H7 (cell line): ENCODE results near the gene GALNT8. TPM values are rescaled to one million over a fixed set of nuclear protein-coding genes. Genes with fewer than 3 reads are reported as not detected.

Experiments
- DNase-seq: peaks from one replicate; pipeline ENCODE4 v3.0.0; 2012
- H3K27me3 ChIP-seq: 2 replicates; pipeline ENCODE4 v1.6.0; 2011; ENCODE audit warnings: mild to moderate bottlenecking, low read length; ENCODE audit not compliant: control insufficient read depth, insufficient read depth
- H3K36me3 ChIP-seq: replicated peaks from 2 replicates; pipeline ENCODE4 v1.5.1; 2011; ENCODE audit warnings: low read length; ENCODE audit not compliant: control insufficient read depth, insufficient read depth
- H3K4me3 ChIP-seq: 2 replicates; pipeline ENCODE4 v1.5.1; 2011; ENCODE audit warnings: low read depth, mild to moderate bottlenecking, control low read depth, low read length, moderate library complexity; ENCODE audit not compliant: insufficient read depth
- total RNA-seq: library from RNA; depleted of rRNA; stranded (reverse); fragments of >200 nt; shearing (Covaris generic); gene quantifications from 2 replicates; pipeline ENCODE4 v1.2.3, GENCODE V29; 2014

GALNT8 gene
- total RNA-seq, 1 experiment from 2014 or later, result 2.3 TPM

DNA sequence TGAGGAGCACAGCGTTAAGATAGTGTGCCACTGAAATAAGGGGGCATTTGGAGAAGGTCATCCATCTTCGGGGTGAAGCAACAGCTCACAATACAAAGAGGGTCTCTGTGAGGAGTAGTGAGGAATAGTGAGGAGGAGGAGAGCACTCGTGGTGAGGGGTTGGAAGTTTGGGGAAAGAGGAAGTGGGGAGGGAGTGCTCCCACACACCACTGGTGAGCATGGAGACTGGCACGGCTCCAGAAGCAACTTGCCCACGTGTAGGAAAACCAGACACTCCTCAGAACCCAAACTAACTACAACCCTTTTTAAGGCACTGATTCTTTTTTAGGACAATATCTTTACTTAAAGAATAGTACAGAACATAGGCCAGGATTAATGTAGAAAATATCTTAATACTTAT is 48.9 kb downstream of the GALNT8 start:
- no peaks in the 10 kb centered on the region for H3K27me3 ChIP-seq

DNA sequence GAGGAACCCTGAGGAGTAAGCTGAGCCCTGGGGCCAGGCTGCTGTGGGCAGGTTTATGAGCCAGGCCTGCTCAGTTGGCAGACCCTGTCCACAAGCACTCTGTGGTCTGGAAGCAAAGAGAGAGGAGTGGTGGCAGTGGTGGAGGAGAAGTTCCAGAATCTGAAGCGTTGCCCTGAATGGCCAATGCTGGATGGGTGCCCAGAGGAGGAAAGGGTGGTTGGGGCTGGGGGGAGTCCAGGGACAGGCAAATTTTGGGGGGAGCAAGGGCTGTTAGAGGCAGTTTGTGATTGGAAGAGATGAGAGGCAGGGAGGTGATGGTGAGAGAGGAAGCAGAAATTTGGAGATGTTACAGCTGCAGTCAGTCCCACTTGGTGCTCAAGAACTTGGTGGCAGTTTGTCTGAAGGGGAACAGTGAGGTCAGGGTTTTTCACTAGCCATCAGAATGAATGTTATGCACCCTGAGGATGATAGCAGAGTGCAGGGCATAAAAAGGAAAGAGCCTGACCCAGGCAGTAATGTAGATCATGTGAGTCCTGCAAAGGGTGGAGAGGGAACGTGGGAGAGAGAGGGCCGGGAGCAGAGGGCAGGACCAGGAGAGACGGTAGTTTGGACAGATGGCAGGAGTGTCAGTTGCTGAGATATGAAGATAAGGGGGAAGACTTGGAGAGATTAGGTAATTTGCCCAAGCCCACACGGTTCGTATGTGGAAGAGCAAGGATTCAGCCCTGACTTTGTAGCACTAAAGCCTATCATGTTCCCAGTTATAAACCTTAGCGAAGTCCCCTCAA is 51.2 kb downstream of the GALNT8 start:
- Histone ChIP-seq H3K27me3 (no peaks in the 10 kb centered on the region), H3K4me3 (no peak overlapping the region), H3K36me3 (no peaks in the 10 kb centered on the region)
- DNase-seq, result no peak

More for the DNA sequence above, 48.9 kb downstream of the GALNT8 start:
- no peaks in the 10 kb centered on the region; the same call in 1 of the 2 replicates for H3K36me3 ChIP-seq
- H3K4me3 ChIP-seq, result no peak overlapping the region
- no peak for DNase-seq

DNA sequence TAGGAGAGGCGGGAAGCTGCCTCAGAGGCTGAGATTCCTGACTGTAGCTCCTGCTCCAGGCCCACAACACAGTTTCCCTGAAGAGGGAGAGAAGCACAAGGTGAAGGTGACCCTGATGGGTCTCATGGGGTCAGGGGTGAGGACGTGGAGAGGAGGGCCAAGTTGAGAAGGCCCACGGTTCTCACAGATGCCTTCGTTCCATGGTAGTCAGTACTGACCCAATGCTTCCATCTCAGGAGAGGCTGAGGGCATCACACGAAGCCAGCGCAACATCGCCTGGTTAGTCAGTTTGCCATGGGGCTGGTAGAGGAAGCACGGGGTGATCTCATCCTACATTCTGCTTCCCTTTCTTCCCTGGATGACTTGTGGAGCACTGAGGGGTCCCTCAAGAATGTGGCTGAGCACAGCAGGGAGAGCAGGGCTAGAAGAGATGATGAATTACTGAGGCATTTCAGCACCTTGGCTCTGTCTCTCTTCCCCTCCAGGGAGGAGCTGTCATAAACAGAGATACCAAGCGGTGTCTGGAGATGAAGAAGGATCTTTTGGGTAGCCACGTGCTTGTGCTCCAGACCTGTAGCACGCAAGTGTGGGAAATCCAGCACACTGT is 51.9 kb downstream of the GALNT8 start:
- H3K36me3 ChIP-seq, result no peaks in the 10 kb centered on the region
- H3K27me3 ChIP-seq, result no peaks in the 10 kb centered on the region
- peak; percentile 25 for DNase-seq
- H3K4me3 ChIP-seq, result no peak overlapping the region

DNA sequence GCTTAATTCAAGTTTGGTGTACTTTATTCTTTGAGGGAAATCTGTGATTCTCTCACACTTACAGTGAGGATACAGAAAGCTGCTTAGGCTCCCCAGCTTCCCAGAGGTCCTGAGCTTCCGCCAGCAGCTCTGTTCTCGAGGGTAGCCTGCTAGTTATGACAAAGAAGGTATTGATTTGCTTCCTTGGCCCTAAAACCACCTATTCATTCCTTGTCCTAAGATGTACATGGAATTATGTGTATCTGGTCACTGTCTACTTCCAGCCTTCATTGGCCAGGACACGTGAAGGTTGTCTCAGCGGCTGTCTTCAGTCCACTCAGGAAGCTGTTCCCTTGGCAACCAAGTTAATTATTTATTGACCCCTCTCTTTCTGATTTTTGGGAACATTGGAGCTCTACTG is 55.7 kb downstream of the GALNT8 start:
- Histone ChIP-seq H3K4me3 (no peak overlapping the region), H3K27me3 (no peaks in the 10 kb centered on the region), H3K36me3 (no peaks in the 10 kb centered on the region)
- no peak for DNase-seq

DNA sequence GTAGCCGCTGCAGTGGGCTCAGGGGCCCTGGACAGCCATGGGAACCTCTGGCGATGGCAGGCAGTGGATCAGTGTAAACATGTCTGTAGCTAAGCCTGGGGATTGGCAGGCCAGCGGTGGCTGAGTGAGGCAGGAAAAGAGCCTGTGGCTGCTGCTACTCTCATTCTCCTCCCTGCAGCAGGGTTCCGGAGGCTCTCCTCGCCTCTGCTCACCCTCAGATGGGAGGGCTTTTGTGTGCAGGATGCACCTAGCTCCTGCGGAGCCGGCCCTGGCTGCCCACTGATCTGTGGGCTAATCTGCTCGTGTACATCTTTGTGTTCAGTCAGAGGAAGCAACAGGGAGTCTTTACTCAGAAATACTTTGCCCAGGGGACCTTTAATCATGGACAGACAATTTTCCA is 59.5 kb downstream of the GALNT8 start:
- H3K36me3 ChIP-seq, result no peaks in the 10 kb centered on the region
- no peaks in the 10 kb centered on the region for H3K27me3 ChIP-seq
- peak; percentile 18 for DNase-seq
- no peak overlapping the region for H3K4me3 ChIP-seq

DNA sequence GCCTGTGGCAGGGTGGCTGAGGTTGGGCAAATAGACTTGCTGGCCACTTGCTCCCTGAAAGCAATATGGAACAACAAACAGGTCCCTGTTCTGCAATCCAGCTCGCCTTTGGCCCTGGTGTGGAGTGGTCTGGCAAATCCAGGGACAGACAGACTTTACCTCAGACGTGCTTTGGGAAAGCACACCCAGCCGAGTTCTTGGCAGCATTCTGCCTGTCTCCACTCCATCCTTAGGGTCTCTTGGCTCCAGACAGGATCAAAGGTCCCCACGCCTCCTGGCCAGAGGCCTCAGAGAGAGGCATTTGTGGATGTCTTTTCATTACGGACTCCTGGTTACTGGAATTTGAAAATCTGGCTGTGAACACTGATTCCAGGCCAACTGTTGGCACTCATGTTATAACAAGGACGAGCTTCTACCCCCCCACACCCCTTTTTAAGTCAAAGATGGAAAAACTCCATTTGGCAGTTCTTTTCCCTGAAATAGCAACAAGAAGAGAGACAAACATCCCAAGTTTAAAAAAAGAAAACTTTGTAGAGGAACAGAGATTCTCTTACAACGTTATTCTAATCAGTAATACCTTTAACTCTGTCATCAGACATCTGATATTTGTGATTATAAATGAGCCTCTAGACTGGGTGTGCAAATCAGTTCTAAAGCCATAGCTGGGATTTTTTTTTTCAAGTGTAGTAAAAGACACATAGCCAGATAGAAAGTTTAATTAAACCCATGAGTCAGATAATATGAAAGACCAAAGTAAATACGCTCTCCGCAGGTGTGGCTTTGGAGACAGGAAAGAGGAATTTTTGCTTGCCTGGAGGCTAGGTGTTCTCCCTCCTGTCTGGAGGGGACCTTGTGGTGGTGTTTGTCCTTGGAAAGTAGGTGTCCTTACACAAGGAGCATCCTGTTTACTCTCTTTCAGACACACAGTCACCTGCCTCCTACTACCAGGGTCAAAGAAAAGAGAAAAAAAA is 60.7 kb downstream of the GALNT8 start:
- H3K36me3 ChIP-seq, result no peaks in the 10 kb centered on the region
- no peaks in the 10 kb centered on the region for H3K27me3 ChIP-seq
- peak; percentile 15 for DNase-seq
- H3K4me3 ChIP-seq, result no peak overlapping the region

DNA sequence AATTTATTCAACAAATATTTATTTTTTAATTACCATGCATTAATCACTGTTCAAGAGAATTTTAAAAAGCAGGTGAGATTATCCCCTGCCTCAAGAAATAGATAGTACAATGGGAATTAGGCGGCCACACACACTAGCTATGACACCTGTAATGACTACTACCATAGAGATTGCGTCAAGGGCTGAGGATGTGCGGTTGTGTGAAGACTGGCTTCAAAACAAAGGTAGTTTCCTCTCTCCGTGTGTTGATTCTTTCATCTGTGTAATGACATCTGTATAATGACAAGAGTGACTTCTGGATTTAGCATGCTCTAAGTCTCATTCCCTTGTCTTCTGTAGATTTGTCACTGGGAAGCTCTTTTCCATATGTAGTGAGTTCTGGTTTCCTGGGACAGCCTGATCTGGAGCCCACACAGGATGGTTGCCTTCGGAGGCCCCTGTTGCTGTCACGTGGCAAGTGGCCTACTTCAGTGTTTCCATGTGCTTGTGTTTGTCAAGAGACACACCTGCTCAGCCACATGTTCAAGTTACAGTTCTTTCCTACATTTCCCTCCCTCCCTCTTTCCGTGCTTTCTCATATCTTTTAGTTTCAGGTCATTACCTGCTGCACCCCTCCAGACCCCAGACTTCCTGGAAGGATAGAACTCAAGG is 64.3 kb downstream of the GALNT8 start:
- Histone ChIP-seq H3K27me3 (no peaks in the 10 kb centered on the region), H3K4me3 (no peak overlapping the region), H3K36me3 (no peaks in the 10 kb centered on the region)
- no peak for DNase-seq

DNA sequence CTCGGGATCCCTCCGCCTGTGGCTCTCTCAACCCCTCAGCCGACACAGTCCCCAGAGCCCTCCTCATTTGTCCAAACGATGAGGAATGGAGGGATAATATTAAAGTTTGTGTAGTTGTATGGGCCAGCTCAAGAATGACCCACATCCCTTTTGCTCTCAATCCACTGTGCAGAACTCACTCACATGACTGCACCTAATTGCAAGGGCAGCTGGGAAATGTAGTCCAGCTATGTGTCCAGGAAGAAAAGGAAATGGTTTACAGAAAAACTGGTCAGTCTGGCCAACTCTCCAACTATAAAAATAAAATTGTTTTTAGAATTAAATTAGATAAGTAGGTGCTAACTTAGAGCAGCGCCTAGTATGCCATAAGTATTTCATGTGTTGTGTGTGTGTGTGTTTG is 66.6 kb downstream of the GALNT8 start:
- H3K36me3 ChIP-seq, result no peaks in the 10 kb centered on the region
- no peak for DNase-seq

DNA sequence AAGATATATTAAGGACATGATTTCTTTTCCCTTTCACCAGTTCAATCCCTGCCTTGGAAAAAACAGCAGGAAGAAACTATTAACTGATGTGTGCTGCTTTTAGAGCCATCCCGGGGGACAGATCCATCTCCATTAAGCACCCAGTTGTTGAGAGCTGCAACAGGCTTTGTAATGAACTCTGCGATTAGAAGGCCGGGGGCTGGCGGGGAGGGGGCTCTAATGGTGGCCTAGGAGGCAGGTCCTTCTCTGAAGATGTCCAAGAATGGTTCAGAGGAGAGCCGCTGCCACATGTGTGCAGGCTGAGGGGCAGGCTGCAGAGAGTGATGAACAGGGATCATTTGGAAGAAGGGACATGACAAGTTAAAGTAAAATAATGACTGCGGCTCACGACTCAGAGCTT is 67.8 kb downstream of the GALNT8 start:
- Histone ChIP-seq H3K27me3 (no peaks in the 10 kb centered on the region), H3K36me3 (no peaks in the 10 kb centered on the region), H3K4me3 (no peak overlapping the region)
- no peak for DNase-seq

More for the DNA sequence above, 66.6 kb downstream of the GALNT8 start:
- Histone ChIP-seq H3K27me3 (no peaks in the 10 kb centered on the region), H3K4me3 (no peak overlapping the region)

DNA sequence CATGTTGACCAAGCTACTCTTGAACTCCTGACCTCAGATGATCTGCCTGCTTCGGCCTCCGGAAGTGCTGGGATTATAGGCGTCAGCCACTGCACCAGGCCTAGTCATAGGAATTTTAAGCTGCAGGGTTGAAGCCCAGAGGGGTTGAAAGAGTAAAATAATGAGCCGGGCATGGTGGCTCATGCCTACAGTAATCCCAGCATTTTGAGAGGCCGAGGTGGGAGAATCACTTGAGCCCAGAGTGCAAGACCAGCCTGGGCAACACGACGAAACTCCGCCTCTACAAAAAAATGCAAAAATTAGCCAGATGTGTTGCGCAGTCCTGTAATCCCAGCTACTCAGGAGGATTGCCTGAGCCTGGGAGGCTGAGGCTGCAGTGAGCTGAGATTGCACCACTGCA is 69.6 kb downstream of the GALNT8 start:
- Histone ChIP-seq H3K36me3 (no peaks in the 10 kb centered on the region), H3K27me3 (no peaks in the 10 kb centered on the region), H3K4me3 (no peak overlapping the region)
- DNase-seq, result no peak

DNA sequence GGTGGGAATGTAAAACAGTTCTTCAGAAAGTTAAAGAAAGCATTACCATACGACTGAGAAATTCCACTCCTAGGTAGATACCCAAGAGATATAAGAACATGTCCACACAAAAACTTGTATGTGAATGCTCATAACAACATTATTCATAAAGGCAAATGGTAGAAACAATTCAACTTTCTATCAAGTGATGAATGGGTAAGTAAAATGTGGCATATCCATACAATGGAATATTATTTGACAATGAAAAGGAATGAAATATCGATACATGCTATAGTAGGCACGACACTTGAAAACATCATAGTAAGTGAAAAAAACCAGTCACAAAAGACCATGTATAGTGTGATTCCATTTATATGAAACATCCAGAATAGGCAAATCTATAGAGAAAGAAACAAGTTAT is 71.3 kb downstream of the GALNT8 start:
- H3K36me3 ChIP-seq, result no peaks in the 10 kb centered on the region
- no peak for DNase-seq
- H3K4me3 ChIP-seq, result no peak overlapping the region
- no peaks in the 10 kb centered on the region for H3K27me3 ChIP-seq

DNA sequence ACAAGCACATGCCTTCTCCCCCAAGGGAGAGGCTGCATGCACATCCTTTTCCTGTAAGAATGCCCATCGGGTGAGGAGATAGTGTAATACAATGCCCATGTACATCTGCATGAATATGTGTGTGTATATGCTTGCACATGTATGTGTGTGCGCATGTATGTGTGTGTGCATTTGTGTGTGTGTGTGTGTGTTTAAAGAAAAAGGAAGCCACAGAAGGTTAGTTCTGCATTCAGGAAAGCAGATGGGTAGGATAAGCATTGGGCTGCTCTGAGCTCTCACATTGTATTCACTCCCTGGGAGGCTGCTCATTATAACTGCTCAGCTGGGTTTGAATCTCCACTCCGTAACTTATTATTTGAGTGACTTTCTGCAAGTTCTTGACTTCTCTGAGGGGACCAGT is 74.3 kb downstream of the GALNT8 start:
- Histone ChIP-seq H3K27me3 (no peaks in the 10 kb centered on the region), H3K36me3 (no peaks in the 10 kb centered on the region), H3K4me3 (no peak overlapping the region)
- DNase-seq, result no peak

DNA sequence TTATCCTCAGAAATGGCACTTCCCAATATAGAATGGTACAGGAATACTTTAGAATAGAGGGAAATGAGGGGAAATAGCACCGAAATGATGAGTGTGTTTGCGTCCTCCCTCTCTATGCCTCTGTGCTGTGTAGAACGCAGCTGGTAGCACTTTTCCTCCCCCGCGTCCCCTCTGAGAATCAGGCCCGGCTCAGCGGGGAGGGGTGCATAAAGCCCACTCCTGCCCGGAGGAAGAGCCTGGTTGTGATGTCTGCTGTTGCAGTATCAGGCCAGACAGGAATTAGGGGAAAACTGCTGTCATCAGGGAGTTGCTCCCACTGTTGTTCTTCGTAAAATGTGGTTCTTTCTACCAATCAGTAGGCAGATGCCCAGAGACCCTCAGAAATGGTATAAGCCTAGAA is 76.0 kb downstream of the GALNT8 start:
- no peak overlapping the region for H3K4me3 ChIP-seq
- no peak for DNase-seq
- no peaks in the 10 kb centered on the region for H3K27me3 ChIP-seq
- H3K36me3 ChIP-seq, result no peaks in the 10 kb centered on the region

DNA sequence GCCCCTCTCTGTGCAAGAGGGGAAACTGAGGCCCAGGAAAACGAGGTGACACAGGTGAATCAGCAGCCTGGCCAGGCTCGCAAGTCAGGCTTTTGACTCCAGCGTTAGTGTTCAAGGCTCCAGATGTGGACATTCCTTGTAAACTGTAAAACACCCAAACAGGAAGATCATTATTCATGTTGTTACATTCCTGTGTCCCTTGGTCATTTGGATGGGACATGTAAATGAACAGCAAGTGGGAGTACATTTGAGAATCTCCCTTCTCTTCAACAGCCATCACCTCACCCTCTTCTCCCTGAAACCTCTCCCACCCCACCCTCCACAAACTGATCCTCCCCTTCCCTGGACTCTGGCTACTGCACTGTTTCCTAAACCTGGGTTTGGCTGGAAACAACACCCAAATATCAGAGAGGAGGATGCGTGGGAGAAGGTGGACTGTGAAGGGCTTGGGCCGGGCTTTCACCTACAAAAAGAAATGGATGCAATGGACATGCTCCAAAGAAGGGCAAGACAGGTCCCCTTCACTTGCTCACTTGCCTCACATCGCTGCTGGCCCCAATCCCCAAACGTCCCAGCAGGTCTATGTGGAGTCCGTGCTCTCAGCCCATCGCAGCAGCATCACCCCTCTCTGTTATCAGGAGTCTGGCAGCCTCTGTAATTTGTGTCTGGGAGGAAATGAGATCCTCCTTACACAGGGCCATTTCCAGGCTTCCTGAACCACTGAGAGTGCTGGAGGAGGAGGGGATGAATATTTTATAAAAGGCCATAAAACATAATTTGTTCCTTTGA is 76.7 kb downstream of the GALNT8 start:
- Histone ChIP-seq H3K27me3 (no peaks in the 10 kb centered on the region), H3K4me3 (no peak overlapping the region), H3K36me3 (no peaks in the 10 kb centered on the region)
- DNase-seq, result no peak
